Kasumi-1 (cell line): ENCODE data around the gene LAMB1.

Experiments
- DNase-seq, 2 experiments: peaks; one replicate each; lab custom pipeline; 2025; lab: John Stamatoyannopoulos, UW

LAMB1 gene

GRCh38 chr7:108017776-108018151, 14.8 kb upstream of the LAMB1 start:
- no peak for DNase-seq

- peak; percentile 62 to 73 for DNase-seq
Observed at GRCh38 chr7:108016841-108017775, 14.1 kb upstream of the LAMB1 start.

DNA sequence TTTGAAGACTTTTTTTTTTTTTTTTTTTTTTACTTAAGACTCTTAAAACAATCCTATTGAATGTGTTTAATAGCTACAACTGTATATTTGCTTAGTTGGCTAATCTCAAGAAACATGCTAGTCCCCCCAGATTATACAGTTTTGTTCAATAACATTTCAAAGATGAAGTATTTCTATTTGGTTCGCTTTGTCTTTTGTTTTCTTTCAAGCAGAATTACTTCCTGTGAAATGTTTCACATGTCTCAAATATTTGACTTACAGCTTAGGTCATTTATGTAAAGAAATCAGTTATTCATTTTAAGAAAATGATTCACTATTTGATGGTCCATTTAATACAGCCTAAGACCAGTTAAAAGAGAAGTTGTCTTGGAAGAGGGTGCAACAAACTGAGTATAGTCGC, 12.8 kb upstream of the LAMB1 start:
- no peak for DNase-seq

GRCh38 chr7:108014747-108015682, 12.1 kb upstream of the LAMB1 start:
- DNase-seq: no peak

DNA sequence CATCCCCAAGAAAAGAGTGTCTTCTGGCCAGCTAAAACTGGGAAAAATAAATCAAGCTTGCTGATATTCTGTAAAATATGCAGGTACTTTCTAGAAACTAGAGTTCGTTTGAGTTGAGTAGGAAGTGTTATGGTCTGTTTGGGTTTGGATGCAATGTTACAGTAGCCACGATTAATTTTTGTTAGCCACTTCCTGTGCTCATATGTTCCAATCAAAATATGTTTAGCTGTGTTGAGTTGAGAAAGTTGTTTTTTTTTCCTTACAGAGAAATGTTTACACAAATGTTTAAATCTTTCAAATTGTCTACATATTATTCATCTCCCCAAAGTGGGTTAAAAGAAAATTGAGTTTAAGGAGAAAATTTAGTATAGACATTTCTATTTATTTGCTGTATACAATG, 11.3 kb upstream of the LAMB1 start:
- DNase-seq: no peak

DNA sequence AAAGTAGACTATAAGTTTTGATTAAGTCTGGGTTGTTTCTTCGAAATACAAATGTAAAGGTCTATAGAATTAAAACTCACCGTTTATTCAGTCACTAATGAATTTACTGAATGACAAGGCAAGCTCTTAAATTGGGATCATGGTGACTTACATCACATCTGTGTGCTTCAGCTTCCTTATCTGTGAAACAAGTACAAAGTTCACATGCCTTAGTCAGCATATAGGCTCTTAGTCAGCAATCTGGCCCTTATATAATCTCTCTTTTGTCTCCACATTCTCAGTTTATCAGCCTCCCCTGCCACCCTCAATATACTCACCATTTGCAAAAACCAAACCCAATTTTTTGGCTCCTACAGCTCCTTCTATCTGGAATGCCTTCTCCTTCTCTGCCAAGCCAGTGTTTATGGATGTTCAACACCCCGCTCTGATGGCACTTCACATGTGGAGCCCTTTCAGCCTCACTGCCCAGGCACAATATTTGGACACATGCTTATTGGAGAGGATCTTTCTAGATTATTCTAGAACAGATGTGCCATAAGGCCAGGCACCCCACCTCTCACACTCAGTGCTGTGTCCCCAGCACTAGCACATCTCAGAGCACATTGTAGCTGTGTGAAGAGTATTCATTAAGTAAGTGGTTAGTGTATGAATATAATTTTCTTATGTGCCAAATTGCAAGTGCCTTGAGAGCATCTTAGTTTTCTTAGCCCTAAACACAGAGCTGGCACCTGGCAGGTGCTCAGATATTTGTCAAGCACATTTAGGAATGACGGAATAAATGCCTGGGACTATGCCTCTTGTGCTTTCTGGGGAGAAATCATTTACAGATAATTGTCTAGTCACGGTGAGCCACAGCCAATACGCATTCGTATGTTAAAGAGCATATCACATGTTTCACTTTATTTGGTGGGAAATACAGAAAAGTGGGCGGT, 9.8 kb upstream of the LAMB1 start:
- DNase-seq: no peak

GRCh38 chr7:108010377-108010776, 7.4 kb upstream of the LAMB1 start:
- no peak for DNase-seq

DNA sequence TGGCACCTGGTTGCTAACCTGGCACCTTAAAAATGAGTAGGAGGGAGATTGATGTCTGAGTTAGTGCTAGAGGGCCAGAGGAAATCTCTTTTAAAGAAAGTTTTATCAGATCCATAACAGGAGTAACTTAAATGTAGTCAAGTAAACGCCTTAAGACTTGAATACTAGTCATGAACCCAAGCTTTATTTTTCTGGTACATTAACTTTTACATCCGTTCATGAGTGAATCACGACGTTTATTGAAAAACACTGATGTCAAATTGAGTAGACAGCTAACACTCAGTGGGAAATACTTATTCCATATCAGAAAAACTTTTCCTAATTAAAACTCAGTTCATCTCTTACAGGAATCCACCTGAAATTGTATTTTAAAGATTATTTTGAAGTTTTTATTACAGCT, 6.9 kb upstream of the LAMB1 start:
- no peak for DNase-seq

GRCh38 chr7:108008827-108009226, 5.9 kb upstream of the LAMB1 start:
- no peak for DNase-seq

DNA sequence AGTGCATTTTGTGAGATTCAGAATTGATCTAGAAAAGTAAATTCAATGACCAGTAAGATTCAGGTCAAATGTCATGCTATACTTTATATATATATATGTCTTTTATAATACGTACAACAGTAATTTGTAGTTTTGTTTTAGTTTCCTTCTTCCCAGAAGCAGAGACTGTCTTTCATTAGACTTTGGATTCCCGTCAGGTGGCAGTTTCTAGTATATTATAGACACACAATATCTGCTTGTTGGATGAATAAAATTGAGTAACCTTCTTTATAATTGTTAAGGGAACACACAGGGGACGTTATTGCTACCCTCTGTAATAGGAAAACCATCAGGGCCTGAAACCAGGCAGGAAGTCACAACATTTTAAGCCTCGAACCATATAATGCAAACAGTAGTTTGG, 5.3 kb upstream of the LAMB1 start:
- no peak for DNase-seq

DNA sequence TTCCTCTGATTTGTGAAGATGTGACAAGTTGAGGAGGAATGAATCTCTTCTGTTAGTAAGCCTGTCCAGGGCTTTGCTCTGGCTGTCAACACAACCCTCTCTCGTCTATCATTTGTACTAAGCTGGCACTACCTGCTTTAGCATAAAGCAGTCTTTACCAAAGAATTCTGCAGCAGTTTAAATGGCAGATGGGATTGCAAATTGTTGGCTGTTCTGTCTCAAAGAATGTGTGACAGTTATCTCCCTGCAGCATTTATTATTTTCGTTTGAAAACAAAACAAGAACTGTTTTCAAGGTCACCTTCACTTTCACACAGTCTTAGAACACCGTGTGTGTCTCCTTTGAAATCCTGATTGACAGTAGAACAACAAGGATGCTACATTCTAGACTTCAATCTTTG, 4.8 kb upstream of the LAMB1 start:
- no peak for DNase-seq

DNA sequence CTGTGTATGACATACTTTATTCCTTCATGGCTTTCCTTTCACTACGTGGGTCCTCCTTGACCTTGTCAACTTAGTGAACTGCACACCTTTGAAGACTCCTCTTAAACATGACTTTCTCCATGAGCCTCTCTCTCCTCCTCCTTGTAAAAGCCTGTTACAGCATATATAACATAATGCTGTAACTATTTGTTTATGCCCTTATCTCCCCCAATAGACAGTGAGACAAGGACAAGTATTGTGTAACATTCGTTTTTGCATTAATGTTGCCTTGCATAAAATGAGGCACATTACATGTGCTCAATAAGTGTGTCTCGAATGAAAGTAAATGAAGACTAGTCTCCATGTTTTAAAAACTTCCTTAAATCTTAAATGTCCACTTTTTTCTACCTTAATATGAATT, 4.3 kb upstream of the LAMB1 start:
- DNase-seq: no peak

GRCh38 chr7:108004220-108005142, 1.5 kb upstream of the LAMB1 start:
- DNase-seq: no peak

GRCh38 chr7:108003599-108003935, 606 bp upstream of the LAMB1 start:
- no peak for DNase-seq

DNA sequence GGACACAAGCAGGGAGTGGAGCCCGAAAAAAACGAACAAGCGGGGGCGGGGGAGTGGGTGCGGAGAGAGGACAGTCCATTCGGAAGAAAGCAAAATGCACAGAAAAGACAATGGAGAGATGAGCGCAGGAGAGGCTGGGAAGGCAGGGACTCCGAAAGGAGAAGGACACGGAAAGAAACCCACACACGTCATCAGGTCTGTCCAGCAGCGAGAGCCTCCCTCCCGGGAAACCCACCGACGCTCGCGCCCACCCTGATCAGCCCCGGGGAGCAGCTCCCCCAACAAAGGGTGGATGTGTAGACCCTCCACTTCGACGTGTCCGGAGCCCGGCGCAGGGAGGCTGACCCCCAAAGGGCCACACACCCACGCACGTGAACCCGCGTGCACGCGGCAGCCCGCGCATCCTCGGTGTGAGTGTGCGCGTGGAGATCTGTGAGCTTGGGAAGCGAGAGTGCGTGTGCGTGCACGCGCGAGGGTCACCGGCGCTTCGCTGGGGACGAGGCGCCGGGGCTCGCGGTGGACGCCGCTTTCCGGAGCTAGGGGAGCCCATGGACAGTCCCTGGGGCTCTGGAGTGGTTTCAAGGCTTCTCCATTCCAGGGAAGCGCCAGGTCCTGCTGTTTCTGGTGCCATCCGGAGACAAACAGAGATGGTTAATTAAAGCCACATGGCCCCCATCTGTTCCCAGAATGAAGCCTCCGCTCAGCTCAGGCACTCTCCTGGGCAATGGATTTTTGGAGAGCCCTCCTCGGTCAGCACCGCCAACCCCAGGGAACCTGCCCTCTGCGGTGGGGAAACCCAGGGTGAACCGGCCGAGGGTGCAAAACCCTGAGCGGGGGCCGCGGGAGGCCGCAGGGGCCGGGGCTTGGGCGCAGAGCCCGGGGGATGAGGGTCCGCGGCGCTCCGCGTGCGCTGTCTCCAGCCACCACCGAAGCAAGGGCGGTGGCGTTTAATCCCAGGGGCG, 916 bp downstream of the LAMB1 start:
- no peak for DNase-seq

DNA sequence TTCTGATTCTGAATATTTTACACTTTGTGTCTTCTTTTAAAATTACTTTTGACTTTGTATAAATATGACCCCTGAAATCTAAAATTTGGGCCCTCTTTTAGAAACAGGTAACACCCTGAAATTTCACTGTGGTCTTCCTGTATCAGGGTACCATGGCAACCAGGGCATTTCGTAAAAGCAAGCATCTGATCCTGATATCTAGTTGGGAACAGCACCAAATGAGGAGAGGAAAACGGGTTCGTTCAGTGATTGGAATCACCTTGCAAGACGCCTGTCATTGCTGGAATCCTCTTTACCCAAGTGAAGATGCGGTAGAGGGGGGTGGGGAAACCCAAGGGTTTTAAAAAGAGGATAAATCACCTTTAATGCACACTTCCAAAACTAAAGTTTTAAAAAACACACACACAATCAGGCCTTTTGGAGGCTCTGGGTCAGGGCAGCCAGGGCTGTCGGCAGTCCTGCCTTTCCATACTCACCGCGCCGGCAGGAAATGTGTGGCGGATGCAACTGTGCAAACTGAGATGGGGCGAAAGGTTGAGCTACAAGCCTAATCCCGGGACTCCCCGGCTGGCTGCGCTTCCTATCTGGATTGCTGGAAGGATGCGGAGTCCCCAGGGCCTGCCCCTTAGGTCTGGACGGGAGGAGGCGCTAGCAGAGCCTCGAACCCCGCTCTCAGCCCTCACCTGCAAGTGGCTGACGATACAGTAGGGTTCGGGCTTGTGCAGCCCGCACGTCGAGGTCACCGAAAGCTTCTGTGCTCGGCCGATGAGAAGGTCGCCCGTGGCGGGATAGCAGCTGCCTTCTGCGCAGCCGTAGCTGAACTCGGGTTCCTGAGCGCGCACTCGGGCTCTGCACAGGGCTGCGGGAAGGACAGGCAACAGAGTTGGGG, 1.8 kb downstream of the LAMB1 start:
- DNase-seq: no peak

- DNase-seq: no peak
Observed at GRCh38 chr7:107999779-108000560, 3.0 kb downstream of the LAMB1 start.
